VCaP (cell line): Measurements from ENCODE around the gene DEFB125.
"Not testable (repeated sequence)": the region's sequence is repeated elsewhere in the genome, so short reads cannot be mapped to it uniquely, and the experiment has no call there.

ENCODE experiments used
- H3K27ac ChIP-seq: fragments of 450-650 bp; 2 replicates; pipeline ENCODE4 v1.5.1; 2017
- CTCF ChIP-seq: fragments of 450-650 bp; conservative IDR thresholded peaks from 2 replicates; pipeline ENCODE4 v1.5.1; 2017; ENCODE audit warnings: mild to moderate bottlenecking, moderate library complexity

Gene DEFB125

GRCh38 chr20:103456-103855, 16.0 kb downstream of the DEFB125 start:
- no peak for TF ChIP-seq CTCF
- no peak overlapping the region for H3K27ac ChIP-seq

GRCh38 chr20:112396-112795, 24.9 kb downstream of the DEFB125 start:
- no peak for TF ChIP-seq CTCF
- no peak overlapping the region for H3K27ac ChIP-seq

GRCh38 chr20:117518-117917, 30.0 kb downstream of the DEFB125 start:
- no peak overlapping the region for H3K27ac ChIP-seq
- no peak for TF ChIP-seq CTCF

GRCh38 chr20:129786-130323, 42.4 kb downstream of the DEFB125 start:
- not testable (repeated sequence) for H3K27ac ChIP-seq

GRCh38 chr20:137668-138490, 50.4 kb downstream of the DEFB125 start:
- H3K27ac ChIP-seq = no peak overlapping the region
- TF ChIP-seq CTCF = peak; percentile 35

GRCh38 chr20:142290-142689, 54.8 kb downstream of the DEFB125 start, which contains the start of gene DEFB126:
TSS of gene DEFB126 (plus strand) at chr20:142590. CDS start at chr20:142629, 39 bp downstream.
- no peak for TF ChIP-seq CTCF
- H3K27ac ChIP-seq = no peak within 1 kb of the TSS

- no peak overlapping the region for H3K27ac ChIP-seq
- TF ChIP-seq CTCF = no peak
Measured at GRCh38 chr20:145877-146276, 58.4 kb downstream of the DEFB125 start.
